ENCODE results near the gene OR1S1.

DNA sequence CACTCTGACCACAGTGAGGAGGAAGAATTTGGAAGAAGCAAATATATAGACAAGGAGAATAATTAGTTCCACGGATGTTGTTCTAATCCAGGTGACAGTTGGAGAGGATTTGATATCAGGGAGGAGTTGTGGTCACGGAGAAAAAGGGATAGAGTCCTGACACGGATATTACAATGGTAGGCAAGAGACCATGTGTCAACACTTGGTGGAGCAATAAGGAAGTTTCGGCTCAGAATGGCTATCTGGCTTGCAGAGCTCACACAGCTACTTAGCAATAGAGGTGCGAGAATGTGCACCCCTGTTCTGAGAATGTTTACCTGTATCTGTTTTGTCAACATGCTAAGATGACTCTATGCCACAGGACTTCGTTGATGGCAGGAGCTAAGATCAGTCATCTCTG lies 34.1 kb upstream of the OR1S1 start:
- TF ChIP-seq, protein P1, sequence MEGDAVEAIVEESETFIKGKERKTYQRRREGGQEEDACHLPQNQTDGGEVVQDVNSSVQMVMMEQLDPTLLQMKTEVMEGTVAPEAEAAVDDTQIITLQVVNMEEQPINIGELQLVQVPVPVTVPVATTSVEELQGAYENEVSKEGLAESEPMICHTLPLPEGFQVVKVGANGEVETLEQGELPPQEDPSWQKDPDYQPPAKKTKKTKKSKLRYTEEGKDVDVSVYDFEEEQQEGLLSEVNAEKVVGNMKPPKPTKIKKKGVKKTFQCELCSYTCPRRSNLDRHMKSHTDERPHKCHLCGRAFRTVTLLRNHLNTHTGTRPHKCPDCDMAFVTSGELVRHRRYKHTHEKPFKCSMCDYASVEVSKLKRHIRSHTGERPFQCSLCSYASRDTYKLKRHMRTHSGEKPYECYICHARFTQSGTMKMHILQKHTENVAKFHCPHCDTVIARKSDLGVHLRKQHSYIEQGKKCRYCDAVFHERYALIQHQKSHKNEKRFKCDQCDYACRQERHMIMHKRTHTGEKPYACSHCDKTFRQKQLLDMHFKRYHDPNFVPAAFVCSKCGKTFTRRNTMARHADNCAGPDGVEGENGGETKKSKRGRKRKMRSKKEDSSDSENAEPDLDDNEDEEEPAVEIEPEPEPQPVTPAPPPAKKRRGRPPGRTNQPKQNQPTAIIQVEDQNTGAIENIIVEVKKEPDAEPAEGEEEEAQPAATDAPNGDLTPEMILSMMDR (conservative IDR thresholded peaks at IDR 0.05; ENCODE audit: low read depth, low read length) = no peak
- TF ChIP-seq EZH2 (IDR thresholded peaks at IDR 0.05; ENCODE audit: low read length, unreplicated experiment) (no peak), EZH2phosphoT487 (IDR thresholded peaks at IDR 0.05; ENCODE audit: borderline replicate concordance, low read length) (no peak)
